CD4-positive, alpha-beta T cell treated with Interleukin-15 for 4 hours (primary cell): ENCODE results near the gene KIAA2012.

Experiments
- DNase-seq: peaks from one replicate; pipeline ENCODE4 v3.0.0-alpha.2; 2020; ENCODE audit warnings: low spot score

KIAA2012 gene

DNA sequence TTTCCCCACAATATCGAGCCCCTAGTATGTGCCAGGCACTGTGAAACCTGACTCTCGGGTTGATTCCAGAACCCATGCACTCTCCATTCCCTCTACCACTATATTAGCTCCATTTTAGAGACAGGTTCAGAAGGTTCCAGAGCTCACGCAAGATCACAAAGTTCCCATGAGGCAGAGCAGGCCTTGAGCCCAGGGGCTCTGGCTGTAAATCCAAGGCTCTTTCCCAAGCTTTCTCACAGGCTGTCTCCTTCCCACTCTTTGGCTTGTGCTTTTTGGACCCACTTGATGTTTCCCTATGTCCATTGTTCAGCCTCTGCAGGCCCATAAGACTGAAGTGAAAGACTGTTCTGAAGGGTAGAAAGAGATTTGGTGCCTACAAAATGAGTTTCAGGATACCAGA lies 15.7 kb downstream of the KIAA2012 start:
- DNase-seq, result no peak

DNA sequence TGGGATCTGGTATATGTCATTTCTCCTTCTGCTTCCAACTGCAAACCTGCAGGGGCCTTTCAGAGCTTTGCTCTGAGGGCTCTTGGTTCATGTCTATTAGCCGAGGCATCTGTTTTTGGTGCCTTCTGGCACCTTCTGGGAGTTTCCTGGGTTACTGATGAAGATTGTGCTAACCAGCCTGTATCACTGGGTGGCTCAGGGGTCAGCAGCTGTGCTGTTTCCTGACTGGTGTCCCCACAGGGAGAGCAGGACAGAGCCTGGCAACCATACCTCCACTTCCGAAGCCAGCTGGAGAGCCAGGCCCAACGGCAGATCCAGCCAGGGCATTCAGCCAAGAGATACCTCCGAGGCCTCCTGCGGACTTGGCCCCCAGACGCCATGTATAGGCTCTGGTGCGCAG lies 17.5 kb downstream of the KIAA2012 start:
- no peak for DNase-seq

GRCh38 chr2:202091476-202091875 lies 18.4 kb downstream of the KIAA2012 start:
- no peak for DNase-seq

- no peak for DNase-seq
These were observed 21.5 kb downstream of the KIAA2012 start for GRCh38 chr2:202094426-202094986.

DNA sequence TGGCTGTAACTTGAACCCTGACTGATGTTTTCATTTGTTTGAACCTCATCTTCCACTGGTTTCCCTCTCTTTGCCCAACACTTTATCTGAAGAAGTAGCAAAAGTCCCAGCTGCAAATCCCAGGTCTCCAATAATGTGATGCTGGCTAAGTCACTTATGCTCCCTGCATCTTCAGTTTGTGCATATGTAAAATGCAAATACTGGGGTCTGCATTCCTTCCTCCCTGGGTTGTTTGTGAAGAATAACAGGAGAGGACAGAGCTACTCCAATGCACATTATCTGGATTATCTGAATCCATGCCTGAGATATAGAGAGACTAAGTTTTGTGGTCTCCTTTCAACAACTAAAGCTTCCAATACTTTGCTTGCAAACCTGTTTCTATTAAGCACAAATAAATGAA lies 22.2 kb downstream of the KIAA2012 start:
- no peak for DNase-seq

GRCh38 chr2:202096736-202097135 lies 23.7 kb downstream of the KIAA2012 start:
- no peak for DNase-seq

- no peak for DNase-seq
These were observed 25.2 kb downstream of the KIAA2012 start for GRCh38 chr2:202098291-202098690.

DNA sequence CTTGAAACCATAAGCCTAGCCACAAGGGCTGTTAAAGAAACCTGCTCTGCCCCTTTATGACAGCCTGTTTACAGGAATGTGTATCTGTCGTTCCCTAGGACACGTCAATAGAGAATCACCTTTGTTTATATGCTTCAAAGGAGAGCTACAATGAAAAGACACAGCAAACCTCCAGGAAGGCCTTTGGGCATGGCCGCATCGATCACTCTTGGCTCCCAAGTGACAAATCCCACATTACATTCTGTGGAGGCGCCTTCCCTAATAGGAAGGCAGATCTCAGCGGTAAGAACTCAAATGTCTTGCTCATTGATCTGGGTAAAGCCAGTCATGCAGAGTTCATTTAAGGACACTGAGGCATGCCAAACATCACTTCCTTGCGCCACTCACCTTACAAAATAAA lies 26.5 kb downstream of the KIAA2012 start:
- DNase-seq, result no peak

DNA sequence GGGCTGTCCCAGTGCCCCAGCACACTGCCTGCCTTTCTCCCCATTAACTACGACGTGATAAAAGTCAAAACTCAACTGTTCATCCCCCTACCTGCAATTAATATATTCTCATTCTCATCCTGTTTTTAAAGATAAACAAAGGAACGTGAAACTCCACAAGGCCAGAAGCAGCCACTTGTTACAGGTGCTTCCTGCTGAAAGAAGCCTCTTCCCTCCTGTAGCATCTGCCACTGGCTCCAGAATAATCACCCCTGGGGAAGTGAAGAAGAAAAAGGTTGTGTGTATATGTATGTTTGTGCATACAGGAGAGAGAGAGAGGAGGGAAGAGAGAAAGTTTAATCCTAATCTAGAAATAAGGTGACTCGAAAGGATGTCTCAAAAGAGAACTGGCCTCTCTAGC lies 27.1 kb downstream of the KIAA2012 start:
- no peak for DNase-seq

DNA sequence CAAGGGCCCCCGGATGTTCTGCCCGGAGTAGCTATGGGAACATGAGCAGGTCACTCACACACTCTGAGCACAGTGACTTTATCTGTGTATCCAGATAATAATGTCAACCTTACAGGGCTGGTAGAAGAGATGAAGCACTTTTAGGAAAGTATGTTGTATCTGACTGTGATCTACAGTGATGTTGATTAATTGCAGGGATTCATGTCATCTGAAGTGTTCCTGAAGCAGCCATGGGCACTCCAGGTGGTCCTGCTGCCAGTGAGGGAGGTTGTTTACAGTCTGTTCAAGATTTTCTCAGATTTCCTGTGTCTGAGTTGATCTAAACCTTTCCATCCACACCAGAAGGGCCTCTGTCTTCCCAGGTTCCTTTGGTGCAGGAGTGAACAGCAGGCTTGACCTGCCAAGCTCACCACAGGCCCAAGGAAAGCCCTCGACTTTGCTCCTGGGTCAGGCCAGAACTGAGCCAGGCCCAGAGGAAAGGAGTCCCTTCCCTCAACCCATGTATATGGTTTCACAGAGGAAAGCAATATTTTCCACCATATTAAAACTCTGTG lies 28.0 kb downstream of the KIAA2012 start:
- no peak for DNase-seq

GRCh38 chr2:202102425-202103000 lies 29.5 kb downstream of the KIAA2012 start:
- no peak for DNase-seq

- no peak for DNase-seq
These were observed 31.3 kb downstream of the KIAA2012 start for GRCh38 chr2:202104286-202104870.

- DNase-seq, result no peak
These were observed 32.0 kb downstream of the KIAA2012 start for GRCh38 chr2:202105025-202105424.

- no peak for DNase-seq
These were observed 35.3 kb downstream of the KIAA2012 start for GRCh38 chr2:202108345-202108744.

- no peak for DNase-seq
These were observed 36.2 kb downstream of the KIAA2012 start for GRCh38 chr2:202109139-202109736.

DNA sequence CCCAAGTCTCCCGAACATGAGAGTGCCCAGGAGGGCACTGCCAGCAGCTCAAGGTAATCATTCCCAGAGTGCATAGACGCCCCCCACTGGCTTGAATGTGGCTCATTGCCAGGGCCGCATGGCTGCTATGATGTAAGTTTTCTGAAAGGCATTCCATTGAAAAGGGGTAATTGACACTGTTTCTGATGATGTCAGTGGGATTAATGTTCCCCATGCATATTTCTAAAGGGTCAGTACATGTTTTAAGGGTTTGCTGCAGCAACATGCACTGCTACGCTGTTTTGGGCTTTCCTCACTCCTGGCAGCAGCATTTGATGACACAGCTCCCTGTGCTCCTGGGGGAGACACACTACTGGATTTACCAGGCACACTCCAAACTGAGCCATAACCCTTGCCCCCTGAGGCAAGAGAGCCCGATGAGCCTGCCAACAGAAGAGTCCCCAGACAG lies 36.7 kb downstream of the KIAA2012 start:
- DNase-seq, result no peak

DNA sequence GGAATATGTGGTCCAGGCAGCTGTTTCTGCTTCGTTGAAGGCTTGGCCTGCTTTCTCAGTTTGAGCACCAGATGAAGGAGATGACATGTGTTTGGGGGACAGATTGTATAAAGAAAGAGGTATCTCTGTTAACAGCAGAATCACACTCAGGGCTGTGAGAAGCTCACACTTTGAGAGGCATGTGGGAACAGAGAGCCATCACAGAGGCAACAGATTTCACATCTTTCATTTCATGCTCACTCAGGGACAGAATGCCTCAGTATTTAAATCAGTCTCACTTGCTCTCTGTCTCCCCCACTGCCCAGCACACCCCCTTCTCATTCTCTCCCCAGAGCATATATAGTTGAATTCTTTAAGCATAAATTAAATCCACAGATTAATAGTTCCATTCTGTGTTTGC lies 37.4 kb downstream of the KIAA2012 start:
- DNase-seq, result no peak

DNA sequence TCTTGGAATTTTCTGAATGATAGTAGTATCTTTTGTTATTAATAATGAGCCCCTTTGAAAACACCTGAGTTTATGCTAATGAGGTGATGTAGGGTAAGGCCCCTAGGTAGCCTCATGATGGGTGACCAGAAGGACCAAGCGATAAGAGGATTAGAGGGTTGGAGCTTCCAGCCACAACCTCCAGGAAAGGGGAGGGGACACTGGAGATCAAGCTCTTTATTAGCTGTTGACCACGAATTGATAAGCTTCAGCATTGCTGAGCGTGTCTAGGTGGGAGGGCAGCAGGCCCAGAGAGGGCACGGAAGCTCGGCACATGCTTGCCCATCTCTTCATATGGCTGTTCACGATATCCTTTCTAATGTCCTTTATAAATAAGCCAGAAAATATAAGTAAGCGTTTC lies 39.0 kb downstream of the KIAA2012 start:
- DNase-seq, result no peak

- DNase-seq, result no peak
These were observed 40.6 kb downstream of the KIAA2012 start for GRCh38 chr2:202113571-202114142.

- no peak for DNase-seq
These were observed 41.2 kb downstream of the KIAA2012 start for GRCh38 chr2:202114291-202114690.

GRCh38 chr2:202114795-202115194 lies 41.7 kb downstream of the KIAA2012 start:
- DNase-seq, result no peak

- DNase-seq, result no peak
These were observed 42.5 kb downstream of the KIAA2012 start for GRCh38 chr2:202115479-202115971.

- no peak for DNase-seq
These were observed 43.6 kb downstream of the KIAA2012 start for GRCh38 chr2:202116691-202117090.
